GM21619 (cell line): ENCODE measurements around the gene MAGI1.

Experiments used
- ATAC-seq: cut with Tn5 transposase; IDR thresholded peaks from one replicate; pipeline ENCODE4 v1.9.1; 2021; ENCODE audit not compliant: unreplicated experiment

The MAGI1 gene

GRCh38 chr3:65685621-65686235 lies 353.0 kb downstream of the MAGI1 start:
- ATAC-seq, result no peak

DNA sequence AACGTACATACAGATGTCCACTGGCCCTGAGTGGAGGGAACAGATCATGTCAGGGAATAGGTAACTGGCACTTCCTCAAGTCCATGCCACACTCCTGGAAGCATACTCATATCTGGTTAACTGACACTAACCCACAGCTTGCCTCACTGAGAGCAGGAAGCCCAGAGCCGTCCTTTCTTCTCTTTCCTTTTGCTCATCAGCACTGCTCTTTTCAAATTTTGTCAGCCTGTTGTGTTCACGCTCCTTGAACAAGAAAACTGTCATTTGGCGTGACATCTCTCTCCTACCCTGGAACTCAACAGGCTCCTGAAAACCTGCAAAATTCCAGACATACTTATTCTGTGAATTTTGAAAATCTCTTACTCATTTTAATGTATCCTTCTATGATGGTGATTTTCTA lies 360.2 kb downstream of the MAGI1 start:
- ATAC-seq, result no peak

DNA sequence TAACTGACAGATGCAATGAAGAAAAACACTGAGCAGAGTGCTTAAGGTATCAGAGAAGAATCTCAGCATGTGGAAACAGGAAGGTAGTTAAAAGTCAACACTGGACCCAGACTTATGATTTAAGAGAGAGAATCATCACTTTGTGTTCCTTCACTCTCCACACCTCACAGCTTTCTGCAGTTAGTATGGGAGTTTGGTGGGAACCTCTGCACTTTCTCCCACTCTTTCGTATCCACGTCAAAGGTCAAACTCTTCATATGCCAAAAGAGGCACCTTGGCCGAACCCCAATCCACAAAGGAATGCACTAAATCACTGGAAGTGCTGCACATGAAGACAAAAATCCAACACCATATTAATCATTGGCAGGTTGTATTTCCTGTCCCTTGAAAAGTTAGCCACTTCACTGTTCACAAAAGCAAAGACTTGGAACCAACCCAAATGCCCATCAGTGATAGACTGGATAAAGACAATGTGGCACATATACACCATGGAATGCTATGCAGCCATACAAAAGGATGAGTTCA lies 361.2 kb downstream of the MAGI1 start:
- ATAC-seq, result no peak

- ATAC-seq, result no peak
Measured at GRCh38 chr3:65676580-65676979, 362.1 kb downstream of the MAGI1 start.

DNA sequence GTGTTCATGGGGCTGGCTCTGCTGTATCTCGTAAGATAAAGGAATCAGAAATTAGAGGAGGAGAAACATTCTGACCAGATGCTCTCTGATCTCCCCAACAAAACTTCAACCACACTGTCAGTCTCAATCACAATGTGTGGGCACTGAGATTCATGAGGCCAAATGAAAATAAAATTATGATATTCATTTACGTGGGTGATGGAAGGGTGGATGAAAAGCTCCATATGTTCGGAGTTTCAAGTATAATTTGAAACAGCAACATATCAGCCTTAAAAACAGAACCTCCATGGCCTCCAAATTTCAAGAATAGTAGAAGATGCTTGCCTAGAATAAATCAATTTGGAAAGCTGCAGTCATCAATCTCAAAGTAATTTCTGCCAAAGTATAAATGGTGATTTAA lies 363.7 kb downstream of the MAGI1 start:
- ATAC-seq, result no peak

DNA sequence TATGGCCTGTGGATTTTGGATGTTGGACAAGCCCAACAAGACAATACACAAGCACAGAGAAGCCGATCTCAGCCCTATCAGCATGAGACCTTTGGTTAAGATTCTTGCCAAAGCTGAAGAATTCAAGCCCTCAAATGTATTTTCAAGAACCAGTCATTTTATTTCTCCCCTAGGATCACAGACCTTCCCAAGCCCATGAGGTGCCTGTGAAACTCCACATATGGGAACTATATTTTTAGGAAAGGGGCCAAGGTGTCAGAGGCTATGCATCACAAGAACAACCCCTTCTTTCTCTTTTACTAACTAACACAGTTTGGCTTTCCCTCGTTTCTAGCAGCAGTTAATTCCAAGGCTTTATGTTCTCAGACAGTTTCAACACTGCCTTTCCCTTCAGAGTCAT lies 364.5 kb downstream of the MAGI1 start:
- ATAC-seq, result no peak

GRCh38 chr3:65672871-65673815 lies 365.6 kb downstream of the MAGI1 start:
- no peak for ATAC-seq

DNA sequence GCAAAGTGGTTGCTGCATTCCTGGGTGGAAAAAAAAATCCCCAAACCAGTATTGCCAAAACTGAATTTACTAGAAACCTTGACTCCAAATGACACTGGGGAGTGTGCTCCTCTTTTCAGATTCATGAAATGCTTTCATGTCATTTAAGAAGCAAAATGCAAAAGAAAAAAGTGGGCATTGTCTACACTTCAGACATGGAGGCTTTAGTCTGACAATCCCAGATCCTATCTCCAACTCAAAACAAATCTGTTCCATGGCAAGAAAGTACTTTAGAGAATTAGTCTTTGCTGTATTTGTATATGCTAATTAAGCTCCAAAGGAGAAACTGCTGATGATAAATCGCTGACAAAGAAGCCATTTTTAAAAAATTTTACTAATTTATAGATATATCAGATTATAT lies 366.7 kb downstream of the MAGI1 start:
- ATAC-seq, result no peak

- no peak for ATAC-seq
Measured at GRCh38 chr3:65671004-65671403, 367.7 kb downstream of the MAGI1 start.

DNA sequence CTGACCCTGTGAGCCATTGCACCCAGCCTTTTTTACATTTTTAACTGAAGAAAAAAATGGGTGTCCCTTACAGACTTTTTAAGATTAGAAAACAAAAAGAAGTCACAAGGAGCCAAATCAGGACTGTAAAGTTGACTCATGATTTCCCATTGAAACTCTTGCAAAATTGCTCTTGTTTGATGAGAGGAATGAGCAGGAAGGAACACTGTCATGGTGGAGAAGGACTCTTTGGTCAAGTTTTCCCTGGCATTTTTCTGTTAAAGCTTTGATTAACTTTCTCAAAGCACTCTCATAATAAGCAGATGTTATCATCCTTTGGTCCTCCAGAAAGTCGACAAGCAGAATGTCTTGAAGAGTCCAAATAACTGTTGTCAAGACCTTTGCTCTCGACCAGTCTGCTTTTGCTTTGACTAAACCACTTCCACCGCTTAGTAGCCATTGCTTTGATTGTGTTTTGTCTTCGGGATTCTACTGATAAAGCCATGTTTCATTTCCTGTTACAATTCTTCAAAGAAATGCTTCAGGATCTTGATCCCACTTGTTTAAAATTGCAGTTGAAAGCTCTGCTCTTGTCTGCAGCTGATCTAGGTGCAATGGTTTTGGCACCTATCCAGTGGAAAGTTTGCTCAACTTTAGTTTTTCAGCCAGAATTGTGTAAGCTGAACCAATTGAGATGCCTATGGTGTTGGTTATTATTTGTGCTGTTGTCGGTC lies 369.4 kb downstream of the MAGI1 start:
- no peak for ATAC-seq

DNA sequence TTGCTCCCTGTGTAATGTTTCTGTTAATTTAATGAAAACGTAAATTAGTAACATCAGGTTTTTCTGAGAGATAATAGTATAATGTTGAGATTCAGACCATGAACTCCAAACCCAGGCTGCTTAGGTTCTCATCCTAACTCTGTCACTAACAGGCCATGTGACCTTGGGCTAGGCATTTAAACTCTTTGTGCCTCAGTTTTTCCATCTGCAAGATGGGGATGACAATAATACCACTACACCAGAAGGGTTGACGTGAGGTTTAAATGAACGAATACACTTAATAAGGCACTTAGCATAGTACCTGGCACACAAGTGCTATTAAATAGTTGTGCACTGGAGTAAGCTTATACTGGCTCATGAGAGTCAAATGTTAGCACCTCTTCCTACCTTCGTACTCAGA lies 370.8 kb downstream of the MAGI1 start:
- no peak for ATAC-seq

DNA sequence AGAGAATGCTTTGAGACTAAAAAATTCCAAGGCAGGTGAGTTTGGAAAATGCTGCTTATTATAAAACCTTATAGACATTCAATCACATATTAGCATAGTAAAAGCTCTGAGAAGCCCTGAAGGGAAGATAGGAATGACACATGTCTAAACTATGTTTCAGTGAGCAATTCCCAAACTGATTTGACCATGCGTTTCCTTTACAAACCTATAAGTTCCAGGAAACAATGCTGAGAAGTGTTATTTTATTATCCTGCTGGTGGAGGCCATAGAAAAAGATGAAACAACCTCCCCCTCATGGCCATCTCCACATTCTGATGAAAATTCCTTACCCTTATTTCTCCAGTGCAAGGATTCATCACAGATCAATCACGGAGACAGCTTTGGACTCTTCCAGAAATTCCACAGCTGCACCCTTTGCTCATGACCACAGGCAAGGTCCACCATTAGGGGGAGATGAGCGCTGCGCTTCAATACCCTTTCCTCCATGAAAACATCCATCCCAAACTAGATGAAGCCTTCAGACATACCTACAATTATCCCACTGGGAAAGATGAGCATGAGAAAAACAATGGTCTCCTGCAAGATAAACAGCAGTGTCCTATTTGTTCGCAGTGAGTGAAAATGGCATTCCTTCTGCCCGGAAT lies 372.1 kb downstream of the MAGI1 start:
- ATAC-seq, result no peak

- ATAC-seq, result no peak
Measured at GRCh38 chr3:65665915-65666314, 372.8 kb downstream of the MAGI1 start.

GRCh38 chr3:65664931-65665330 lies 373.8 kb downstream of the MAGI1 start:
- ATAC-seq, result no peak

- no peak for ATAC-seq
Measured at GRCh38 chr3:65664446-65664845, 374.3 kb downstream of the MAGI1 start.

- ATAC-seq, result no peak
Measured at GRCh38 chr3:65662095-65662494, 376.6 kb downstream of the MAGI1 start.

DNA sequence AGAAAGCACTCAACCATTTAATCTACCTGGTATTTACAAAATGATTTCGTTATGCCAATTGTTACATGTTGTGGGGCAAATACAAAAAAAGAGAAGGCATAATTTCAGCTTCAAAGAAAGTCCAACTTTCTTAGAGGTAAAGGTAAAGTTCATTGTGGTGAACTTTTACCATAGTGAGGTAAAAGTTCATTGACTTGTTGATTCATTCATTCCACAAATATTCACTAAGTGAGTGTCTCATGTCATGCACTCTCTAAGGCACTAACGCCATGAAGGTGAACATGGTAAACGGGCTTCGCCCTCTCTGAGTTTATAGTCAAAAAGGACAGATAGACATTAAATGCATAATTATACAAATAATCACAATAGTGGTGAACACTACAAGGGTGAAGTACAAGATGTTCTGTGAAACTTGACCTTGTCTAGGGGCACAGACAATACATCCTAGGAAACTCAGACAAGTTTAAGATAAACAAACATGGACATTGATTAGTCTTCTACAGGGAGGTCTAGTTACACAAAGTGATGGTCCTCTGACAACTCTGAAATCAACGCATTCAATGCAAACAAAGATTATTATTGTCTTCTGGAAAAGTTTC lies 378.6 kb downstream of the MAGI1 start:
- no peak for ATAC-seq

DNA sequence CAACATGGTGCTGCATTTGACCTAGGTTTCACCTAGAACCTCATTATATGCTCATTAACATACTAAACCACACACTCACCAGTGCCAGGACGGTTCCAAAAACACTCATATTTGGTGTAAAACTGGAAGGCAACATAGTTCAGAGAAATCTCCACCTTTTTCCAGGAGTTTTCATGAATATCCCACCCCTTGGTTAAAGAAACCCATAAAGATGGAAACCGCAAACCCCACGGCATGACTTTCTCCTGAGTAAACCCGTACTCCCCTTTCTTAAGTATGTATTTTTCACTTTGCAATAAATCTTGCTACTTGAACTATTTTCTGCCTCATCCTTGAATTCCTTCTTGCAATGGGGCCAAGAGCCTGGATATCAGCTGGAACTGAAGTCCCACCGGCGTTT lies 379.3 kb downstream of the MAGI1 start:
- ATAC-seq, result no peak

- no peak for ATAC-seq
Measured at GRCh38 chr3:65658401-65658800, 380.3 kb downstream of the MAGI1 start.

DNA sequence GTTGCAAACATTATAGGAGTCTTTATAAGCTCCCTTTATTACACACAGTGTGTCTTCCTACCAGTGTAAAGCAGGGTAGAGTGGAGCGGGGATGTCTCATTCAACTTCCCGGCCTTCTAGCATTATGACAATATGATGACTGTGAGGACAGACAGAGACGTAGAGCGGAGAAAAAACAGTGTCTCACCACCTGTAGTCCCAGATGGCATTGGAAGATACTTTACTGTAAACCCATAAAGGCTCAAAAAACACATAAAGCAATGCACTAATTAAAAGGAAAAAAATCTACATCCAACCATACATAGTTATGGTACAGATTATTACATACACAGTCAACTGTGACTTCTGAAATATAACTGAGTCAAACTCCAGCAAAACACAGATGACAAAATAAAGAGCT lies 383.7 kb downstream of the MAGI1 start:
- no peak for ATAC-seq

DNA sequence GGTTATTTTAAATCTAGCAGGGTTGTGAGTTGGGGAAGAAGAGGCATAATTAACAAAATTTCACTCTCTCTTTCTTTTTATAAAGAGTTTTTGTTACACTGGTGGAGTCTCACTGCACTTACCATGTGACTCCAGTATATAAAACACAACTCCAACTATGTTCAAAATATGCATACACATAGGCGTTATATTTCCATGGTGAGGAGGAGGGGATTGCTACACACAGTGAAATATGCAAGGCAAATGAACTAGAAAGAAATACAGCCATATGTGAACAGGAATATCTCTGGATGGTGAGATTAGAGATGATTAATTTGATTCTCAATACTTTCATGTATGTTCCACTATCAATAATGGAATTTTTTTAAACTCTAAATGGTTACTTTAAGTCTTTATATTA lies 385.0 kb downstream of the MAGI1 start:
- ATAC-seq, result no peak
